Eye (tissue), 1 donor: ENCODE measurements around the gene ABCB4.

Experiments
- DNase-seq: peaks from one replicate; pipeline ENCODE4 v3.0.0-alpha.2; 2015

ABCB4 gene

DNA sequence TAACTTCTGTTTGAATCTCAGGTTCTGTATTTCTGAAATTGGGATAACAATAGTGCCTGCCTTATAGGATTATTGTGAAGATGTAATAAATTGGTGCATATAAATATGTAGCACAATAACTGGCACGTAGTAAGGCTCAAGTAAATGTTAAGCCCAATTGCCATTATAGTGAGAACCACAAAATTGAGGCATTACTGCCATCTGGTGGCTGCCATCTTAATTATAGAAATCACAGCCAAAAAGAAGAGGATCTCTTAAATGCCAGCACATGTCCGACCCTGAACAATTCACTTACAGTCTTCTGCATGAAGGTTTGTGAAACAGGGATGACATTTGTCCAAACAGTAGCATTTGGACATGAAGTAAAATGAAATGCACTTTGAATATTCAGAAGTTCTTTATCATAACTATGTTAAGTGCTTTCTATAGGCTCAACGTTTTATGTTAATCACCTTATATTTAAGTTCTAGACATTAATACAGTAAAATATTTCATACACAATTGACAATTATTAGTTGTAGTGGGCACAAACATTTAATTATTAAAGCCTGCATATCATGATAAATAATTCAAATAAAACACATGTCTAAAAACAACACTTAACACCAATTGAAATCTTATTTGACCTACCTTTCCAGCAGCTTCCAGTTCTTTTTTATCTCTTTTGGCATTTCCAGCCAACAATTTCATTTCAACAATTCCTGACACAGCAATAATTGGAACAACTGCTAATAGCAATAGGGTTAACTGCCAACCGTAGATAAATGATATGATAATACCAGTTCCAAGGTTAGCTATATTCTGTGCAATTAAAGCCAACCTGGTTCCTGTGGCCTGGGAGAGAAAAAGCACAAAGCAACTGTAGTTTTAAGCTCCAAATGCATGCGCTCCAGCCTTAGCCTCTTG lies 58.5 kb downstream of the ABCB4 start:
- DNase-seq, result peak; percentile 88

DNA sequence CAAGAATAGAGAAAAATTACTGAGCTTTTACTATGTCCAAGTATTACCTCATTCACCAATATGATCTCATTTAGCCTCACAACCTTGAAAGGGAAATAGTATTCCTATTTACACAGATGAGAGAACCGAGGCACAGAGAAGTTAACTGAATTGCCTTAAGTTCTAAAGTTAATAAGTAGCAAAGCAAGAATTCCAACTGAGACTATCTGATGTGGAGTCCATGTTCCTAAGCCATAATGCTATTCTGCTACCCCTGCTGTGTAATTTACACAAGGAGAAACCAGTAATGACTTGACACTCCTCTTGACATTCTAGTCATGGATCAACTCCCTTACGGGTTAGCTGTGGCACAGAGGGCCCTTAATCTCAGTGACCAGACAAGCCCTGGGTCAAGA lies 60.7 kb downstream of the ABCB4 start:
- DNase-seq, result no peak

DNA sequence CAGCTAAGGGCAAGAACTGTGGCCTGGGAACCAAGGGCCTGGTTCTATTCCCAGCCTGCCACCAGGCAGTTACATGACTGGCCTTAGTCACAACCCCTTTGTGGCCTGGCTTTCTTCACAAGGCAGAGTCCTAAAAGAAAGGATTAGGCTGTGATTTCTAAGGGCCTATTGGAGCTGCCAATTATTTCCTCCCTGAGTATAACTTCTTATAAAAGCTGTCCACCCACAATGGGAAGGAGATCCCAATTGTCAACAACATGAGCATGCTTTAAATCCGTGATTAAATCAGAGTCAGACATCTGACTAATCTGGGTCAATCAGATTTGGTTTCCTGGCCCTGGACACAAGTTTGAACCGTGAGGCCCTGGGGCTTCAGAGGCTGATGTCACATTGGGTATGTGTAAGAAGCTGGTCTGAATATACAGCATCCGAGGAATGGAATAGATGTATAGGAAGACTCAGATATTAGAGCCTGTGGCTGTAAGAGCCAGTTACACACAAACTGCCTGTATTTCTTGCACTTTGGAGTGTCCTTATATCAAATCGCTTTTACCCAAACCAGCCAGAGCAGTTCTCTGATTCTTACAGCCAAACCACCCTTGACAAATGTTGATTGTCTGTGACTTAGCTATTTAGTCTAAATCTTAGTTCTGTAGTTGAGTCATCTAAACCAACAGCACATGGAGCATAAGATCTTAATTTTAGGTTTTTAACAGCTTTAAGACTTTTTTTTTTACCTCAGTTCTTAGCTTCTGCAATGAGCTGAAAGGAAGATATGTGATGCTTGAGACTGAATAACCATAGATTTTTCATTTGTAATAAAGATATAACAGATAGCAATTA lies 61.3 kb downstream of the ABCB4 start:
- DNase-seq, result peak; percentile 39

DNA sequence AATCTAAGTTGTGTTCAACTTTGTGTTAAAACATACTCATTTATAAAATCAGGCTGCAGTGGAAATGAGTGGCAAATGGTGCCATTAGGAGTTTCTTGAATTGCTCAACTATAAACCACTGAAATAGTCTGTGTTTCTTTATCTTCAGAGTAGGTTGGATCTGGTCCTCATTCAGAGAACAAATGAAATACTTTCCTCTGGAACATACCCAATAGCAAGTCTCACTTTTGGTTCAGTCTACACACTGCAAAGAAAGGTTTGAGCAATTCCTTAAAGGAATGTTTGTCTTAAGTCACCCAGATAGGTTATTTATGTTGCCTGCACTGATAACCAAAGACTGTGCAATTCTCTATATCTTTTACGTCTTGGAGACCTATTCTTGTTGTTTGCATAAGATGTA lies 62.5 kb downstream of the ABCB4 start:
- DNase-seq, result no peak

DNA sequence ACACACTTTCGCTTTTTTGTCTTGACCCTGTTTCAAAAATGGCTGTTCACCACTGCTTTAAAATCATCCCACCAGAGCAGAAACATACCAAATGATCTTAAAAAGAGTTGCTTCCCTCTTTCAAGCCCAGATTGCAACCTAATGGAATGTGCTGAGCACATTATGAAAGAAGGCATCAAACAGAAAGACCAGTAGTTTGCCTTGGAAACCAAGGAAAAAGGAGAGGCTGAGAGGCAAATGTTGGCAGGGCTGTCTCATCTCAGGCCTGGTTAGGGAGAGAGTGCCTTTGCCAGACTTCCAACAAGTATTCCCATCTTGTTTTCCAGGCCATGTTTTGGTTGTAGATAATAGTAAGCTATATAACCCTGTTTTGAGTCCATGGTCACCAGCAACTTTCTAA lies 64.3 kb downstream of the ABCB4 start:
- DNase-seq, result no peak

DNA sequence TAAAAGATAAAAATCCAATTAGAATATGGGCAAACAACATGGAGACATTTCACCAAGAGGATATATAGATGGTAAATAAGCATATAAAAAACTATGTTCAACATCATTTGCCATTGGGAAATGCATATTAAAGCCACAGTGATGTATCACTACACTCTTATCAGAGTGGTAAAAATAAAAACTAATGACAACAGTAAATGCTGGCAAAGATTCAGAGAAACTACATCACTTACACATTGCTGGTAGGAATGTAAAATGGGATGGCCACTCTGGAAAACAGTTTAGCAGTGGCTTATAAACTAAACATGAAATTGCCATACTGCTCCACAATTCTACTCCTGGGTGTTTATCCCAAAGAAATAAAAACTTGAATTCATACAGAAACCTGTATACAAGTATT lies 70.8 kb downstream of the ABCB4 start:
- DNase-seq, result no peak

DNA sequence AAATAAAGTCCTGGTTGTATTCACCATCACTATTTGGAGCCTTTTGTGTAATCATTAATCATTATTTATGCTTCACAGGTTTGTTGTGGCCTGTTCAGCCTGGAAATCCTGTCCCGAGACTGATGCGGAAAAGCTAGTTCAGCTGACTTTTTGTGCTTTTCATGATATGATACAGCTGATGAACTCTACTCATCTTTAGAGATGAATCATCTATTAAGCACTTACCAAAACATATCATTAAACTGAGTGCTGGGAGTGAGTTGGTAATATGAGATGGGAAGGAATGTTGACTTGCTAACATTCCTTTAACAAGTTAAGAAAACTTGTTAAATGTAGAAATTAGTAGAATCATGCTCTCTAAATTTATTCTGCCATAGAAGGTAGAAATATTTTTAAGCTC lies 77.0 kb downstream of the ABCB4 start:
- DNase-seq, result peak; percentile 15

DNA sequence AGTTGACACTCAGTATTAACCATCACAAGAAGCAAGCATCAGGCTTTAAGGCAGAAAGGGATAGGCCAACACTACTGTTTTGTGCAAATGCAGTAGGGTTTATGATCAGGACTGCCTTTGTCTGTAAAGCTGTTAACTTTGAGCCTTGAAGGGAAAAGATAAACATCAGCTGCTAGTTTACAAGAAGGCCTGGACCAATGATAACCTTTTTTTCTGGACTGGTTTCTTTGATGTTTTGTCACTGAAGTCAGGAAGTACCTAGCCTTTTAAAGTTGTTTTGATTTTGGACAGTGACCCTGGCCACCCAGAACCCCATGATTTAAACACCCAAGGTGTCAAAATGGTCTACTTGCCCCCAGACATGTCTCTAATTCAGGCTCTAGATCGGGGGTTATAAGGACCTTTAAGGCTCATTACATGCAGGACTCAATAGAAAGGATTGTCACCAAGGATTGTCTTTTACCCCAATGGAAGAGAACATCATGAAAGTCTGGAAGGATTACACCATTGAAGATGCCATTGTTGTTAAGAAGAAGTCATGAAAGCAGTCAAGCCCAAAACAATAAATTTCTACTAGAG lies 79.9 kb downstream of the ABCB4 start:
- DNase-seq, result no peak

DNA sequence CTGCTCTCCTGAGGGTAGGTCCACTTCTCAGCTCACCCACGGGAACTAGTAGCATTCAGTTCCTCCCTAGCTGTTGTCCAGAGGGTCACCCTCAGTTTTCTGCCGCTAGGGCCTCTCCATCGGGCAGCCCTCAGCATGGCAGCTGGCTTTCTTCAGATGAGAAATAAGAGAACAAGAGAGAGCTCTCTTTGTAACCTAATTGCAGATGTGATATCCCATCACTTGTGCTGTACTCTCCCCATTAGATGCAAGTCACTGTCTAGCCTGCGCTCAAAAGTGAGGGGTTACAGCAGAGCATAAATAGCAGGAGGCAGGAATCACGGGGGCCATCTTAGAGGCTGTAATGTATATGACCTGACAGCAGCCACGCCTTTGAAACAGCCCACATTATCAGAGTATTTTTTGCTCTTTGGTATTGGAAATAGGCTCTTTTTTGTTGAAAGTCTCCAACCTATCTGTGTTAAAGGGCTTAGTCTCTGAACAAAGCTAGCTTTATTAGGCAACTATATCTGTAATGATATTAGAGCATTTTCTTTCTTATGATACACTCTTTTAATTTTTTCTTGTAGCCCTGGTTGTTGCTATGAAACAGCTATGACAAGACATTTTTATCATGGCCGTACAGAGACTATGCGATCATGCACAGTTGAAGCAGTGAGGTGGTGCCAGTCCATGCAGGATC lies 84.3 kb downstream of the ABCB4 start:
- peak; percentile 10 for DNase-seq

DNA sequence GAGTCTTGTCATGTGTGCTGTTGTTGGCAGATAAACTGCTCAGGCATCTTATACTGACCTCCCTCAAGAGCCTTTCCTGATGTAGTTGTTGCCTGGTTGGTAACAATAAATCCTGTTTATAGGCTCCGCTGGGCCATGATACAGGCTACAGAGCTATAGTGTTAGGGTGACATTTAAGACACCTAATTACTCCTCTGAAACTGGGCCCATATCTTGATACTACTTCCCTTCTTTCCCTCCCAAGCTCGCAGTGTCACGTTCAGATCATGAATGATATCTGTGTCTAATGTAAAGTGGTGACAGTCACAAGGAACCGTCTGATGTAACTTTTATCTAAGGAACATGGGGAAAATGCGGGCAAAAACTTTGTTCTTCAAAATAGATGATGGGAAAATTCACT lies 94.6 kb downstream of the ABCB4 start:
- no peak for DNase-seq

DNA sequence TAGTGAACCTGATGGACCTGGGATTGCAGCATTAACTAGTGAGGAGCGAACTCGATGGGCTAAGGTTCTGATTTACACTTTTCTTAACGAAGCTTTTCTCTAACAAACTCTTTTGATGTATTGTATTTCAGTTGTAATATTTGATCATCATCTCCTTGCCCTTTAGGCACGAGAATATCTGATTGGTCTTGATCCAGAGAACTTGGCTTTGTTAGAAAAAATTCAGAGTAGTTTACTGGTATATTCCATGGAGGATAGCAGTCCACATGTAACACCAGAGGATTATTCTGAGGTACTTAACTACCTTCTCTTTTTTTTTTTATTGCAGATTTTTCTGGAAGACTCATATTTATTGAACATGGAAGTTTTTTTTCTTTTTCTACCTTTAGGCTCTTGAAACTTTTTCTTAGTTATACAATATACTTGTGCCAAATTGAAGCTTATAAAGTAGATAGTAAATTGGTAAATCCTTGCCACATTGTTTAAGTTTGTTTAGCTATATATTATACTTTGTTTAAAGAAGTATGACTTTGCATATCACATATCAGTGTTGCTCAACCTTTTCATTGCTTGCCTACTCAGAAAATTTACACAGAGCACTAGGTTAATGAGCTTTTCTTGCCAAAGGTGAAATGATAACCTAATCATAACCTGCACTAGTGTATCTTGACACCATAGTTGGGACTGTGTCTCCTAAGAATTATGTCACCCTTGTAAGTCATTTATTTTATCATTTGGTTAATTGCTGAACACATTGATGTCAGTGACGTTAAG lies 99.6 kb downstream of the ABCB4 start:
- DNase-seq, result no peak

DNA sequence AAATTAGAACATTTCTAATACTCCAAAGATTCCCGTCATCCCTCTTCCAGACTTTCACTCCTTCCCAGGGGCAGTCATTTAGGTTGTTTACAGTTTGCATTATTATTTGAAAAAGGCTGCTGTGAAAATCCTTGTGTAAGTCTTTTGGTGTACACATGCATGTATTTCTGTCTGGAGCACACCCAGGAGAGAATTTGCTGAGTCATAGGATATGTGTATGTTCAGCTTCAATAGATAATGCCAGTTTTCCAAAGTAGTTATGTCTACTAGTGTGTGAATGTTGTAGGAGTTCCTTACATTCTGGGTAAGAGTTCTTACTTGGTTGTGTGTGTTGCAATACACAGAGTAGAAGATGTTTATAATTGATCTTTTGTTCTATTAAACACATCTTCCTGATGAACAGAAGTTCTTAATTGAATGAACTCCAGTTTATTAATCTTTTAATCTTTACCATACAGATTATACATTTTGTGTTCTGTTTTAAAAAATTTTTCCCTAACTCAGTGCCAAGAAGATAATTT lies 104.8 kb downstream of the ABCB4 start:
- DNase-seq, result no peak

DNA sequence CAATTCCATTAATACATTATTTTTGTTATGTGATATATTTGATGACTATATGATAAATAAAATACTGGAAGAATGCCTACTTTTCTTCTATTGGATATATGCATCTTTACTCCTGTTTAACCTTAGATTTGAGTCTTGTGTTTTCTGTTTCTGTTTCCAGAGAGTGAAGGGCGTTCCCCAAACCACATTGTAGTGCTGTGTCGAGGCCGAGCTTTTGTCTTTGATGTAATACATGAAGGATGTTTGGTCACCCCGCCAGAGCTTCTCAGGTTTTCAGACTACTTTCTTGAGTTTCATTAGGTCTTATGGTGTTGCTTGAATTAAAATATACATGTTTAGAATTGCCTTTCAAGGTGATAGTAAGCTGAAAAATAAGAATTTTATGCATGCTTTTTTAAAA lies 106.3 kb downstream of the ABCB4 start:
- no peak for DNase-seq

DNA sequence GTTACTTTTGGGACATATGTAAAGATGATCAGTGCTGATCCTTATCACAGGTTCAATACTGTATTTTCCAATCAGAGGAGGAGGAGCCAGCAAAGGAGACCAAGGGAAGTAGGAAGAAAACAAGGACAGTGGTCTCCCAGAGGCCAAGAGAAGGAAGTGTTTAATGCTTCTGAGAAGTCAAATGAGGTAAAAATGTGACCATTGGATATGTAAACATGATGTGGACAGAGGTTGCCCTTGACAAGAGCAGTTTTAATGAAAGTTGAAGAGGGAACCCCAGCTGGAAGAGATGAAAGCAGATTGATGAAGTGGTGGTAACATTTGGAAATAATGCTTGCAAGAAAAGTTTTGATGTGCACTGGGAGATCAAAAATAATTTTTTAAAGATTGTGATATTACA lies 111.2 kb downstream of the ABCB4 start:
- DNase-seq, result no peak

DNA sequence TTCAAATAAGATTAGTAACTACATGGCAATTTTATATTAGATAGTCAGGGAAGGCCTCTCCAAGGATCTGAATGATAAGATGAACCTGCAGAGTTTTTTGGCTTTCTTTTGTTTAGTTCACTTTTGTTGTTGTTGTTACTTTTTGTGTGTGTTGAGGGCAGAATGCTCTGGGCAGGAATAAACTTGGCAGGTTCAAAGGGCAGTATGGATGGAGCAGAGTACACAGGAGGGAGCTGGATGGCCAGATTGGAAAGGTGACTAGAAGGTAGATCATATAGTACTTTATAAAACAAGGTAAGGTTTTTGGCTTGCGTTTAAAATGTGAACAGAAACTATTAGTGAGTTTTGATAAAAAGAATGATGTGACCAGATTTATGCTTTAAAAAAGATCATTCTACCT lies 112.1 kb downstream of the ABCB4 start:
- no peak for DNase-seq

DNA sequence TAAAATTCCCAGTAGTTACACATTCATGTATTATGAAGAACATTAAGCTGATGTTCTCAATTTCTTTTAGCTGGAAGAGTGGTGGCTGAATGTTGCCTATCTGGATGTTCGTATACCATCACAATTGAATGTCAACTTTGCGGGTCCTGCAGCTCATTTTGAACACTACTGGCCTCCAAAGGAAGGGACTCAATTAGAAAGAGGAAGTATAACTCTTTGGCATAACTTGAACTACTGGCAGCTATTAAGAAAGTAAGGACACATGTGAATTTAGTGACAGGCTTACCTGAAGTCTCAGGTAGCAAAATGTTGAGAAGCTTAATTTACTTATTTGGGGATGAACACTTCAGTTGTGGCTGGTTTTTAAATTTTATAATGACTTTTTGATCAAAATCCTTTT lies 114.2 kb downstream of the ABCB4 start:
- DNase-seq, result no peak

DNA sequence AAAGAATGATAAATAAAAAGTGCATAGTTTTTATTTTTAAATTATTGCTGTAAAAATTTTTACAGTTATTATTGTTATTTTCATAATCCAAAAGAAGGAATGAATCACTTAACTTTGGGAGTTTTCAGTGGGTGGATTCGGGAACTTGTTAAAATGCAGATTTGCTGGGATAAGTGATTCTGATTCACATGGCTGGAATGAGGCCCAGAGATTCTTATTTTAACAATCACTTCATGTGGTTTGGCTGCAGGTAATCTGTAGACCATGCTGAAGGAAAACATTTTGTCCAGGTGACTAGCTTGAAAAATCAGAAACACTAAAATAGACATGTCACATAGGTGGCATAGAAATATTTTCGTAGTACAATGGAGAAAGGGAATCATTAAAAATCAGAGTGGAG lies 116.1 kb downstream of the ABCB4 start:
- no peak for DNase-seq

DNA sequence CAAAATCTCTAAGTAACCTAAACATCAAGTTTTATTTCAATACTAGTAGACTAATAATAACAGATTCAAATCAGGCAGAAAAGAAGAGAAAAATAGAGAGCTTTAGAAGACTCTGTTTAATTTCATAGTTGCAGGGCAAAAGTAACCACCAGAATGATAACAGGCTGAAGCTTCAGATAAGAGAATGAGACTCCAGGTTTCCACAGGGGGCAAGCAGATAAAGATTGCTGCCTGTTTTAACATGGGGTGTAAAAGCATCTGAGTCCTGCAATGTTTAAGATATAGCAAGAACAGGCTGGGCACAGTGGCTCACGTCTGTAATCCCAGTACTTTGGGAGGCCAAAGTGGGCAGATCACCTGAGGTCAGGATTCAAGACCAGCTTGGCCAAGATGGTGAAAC lies 119.0 kb downstream of the ABCB4 start:
- DNase-seq, result no peak

DNA sequence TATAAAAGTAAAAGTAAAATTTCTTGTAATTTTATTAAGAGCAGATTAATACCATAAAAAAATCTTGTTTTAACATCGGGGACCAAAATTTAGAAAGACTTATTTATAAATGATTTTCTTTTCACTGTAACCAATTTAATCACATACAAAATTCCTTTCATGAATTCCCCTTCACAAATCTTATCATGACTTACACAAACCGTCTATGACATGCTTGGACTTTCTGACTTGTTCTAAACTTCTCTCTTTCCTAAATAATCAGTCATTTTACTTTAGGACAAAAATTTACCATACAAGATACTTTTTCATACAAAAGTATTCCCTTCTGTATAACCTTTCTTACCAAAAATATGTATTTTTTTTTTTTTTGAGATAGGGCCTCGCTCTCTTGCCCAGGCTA lies 120.7 kb downstream of the ABCB4 start:
- DNase-seq, result peak; percentile 39
